Colonic mucosa (tissue), 4 donors: ENCODE results near the gene ARHGEF4. TPM values are rescaled to one million over a fixed set of nuclear protein-coding genes. Genes with fewer than 3 reads are reported as not detected.

Experiments used
- DNase-seq: peaks from one replicate; pipeline ENCODE4 v3.0.0-alpha.2; 2020
- H3K27ac ChIP-seq: fragments of 200-600 bp; one replicate; pipeline ENCODE4 v1.8.0; 2021
- H3K27me3 ChIP-seq: fragments of 200-600 bp; one replicate; pipeline ENCODE4 v1.8.0; 2021
- H3K36me3 ChIP-seq: fragments of 200-600 bp; one replicate; pipeline ENCODE4 v1.8.0; 2021
- H3K4me1 ChIP-seq: fragments of 200-600 bp; one replicate; pipeline ENCODE4 v1.8.0; 2021; ENCODE audit warnings: mild to moderate bottlenecking
- H3K4me3 ChIP-seq: fragments of 200-600 bp; one replicate; pipeline ENCODE4 v1.8.0; 2021
- H3K9ac ChIP-seq, 2 donors: one replicate each; pipeline ENCODE4 v1.7.0; 2013; ENCODE audit warnings: control low read depth in 2 of 2, low read depth in 2 of 2, low read length in 2 of 2
- H3K9me3 ChIP-seq: fragments of 200-600 bp; one replicate; pipeline ENCODE4 v1.8.0; 2021
- intact Hi-C: fragments of 100-400 bp; cut with DNase I; formaldehyde crosslinking; loops from one replicate; pipeline ENCODE4 v1.14.1; 2022
- total RNA-seq, 2 donors: library from RNA; stranded (reverse); fragmentation: NEBNext Ultra II Directional in 1 of 2; extraction: Animal tissue kit (Norgen Biotek cat#: 25700) in 1 of 2; gene quantifications; one replicate each; pipeline ENCODE4 v1.2.1, GENCODE V29; 2021
- TF ChIP-seq, protein P1 (sequence below): fragments of 200-600 bp; IDR thresholded peaks from one replicate; pipeline ENCODE4 v1.8.0; 2022; ENCODE audit warnings: antibody characterized with exemption, mild to moderate bottlenecking
- donor health status: healthy.
- donor health status: DM: no; HTN: no; CAD: no.
- donor health status: DM: no; HTN: no; CAD: no.

ARHGEF4 gene
- total RNA-seq, 2 donors from 2014 or later, result 1.6 to 2.6 TPM

DNA sequence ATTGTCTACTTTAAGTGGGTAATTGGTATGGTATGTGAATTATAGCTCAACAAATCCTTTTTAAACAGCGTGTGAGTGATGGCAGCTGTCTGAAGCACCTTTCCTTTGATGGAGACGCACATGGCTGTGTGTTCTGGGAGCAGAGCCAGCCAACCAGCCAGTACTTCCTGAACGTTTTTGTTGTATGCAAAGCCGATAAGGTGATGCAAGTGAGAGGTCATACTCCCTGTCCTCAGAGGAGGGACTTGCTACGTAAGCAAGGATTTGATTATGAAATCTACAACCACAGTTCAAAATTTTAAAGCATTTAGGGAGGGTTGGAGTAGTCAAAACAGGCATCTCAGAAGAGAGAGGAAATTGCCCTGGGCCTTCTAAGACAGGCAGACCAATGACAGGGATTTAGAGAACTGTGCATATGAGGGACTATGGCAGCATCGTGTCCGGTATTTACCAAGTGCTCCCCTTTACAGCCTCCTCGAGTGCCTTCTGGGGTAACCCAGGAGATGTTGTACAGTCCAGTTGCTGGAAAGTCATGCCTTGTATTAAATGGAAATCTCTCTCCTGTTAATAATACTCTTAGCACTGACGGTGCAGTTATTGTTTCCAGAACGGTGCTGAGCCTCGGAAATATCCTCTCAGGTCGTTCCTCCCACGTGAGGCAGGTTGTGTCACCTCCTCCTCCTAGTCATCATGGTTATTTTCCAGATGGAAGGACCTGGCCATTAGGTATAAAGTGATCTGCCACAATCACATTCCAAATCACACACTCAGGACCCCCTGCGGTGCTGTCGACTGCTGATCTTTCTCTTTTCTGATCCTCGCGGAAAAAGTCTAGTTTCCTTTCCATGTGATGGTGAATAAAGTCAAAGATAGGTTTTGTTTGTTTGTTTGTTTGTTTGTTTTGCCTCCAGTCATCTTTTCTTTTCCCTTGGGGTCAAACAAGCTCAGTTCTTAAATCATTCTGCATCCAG, 28.4 kb downstream of the ARHGEF4 start:
- Histone ChIP-seq H3K4me3 (no peak overlapping the region), H3K9me3 (no peaks in the 10 kb centered on the region), H3K36me3 (no peaks in the 10 kb centered on the region), H3K27me3 (no peaks in the 10 kb centered on the region), H3K27ac (no peak overlapping the region), H3K9ac (no peak overlapping the region), H3K4me1 (no peaks in the 10 kb centered on the region)
- TF ChIP-seq, protein P1, sequence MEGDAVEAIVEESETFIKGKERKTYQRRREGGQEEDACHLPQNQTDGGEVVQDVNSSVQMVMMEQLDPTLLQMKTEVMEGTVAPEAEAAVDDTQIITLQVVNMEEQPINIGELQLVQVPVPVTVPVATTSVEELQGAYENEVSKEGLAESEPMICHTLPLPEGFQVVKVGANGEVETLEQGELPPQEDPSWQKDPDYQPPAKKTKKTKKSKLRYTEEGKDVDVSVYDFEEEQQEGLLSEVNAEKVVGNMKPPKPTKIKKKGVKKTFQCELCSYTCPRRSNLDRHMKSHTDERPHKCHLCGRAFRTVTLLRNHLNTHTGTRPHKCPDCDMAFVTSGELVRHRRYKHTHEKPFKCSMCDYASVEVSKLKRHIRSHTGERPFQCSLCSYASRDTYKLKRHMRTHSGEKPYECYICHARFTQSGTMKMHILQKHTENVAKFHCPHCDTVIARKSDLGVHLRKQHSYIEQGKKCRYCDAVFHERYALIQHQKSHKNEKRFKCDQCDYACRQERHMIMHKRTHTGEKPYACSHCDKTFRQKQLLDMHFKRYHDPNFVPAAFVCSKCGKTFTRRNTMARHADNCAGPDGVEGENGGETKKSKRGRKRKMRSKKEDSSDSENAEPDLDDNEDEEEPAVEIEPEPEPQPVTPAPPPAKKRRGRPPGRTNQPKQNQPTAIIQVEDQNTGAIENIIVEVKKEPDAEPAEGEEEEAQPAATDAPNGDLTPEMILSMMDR, result no peak
- intact Hi-C loops, result no loop called here
- DNase-seq, result peak; percentile 42

DNA sequence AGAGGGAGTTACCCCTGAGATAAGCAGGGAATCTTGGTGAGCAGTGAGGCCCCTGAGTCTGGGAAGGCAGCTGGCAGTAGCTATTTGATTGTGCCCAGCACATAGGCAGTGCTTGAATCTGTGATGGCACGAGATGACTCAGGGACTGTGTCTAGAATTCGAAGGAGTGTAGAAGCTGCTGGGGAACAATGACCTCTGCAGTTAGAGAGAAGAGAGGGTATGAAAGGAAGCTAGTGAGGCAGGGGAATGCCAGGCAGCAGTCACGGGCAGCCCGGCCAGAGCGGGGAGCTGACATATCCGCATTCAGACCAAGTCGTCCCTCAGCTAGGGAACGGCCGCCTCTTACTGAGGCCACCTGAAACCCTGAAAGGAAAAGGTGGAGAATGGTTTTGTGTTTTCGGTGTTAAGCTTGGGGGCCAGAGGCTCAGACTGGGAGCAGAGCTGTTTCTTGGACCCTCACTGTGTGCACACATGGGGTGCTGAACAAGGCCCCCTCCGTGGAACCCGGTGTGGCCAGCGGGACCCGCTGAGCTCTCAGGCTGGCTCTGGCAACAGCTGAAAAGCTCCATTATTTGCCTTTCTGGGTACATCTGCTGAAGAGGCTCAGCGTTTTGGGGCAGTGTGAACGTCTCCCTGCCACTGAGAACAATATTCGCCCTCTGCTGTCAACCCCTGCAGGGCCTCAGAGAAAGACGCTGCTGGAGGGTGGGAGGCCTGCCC, 32.9 kb downstream of the ARHGEF4 start:
- intact Hi-C loops, result no loop called here
- no peak for DNase-seq
- no peaks in the 10 kb centered on the region for H3K27me3 ChIP-seq

DNA sequence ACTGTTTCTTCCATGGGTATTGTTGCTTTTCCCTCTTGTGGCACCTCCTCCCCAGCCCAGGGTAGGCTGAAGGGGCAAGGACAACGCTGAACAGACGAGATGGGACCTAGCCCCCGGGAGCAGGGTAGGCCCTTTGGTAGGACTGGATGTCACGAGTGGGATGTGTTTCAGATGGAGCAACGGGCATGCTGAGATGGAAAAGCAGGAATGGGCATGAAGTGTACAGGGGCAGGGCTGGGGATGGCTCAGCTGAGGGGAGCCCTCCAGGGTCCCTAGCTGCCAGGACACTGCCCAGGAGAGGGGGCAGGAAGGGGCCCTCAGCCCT, 33.4 kb downstream of the ARHGEF4 start:
- intact Hi-C loops, result no loop called here
- no peaks in the 10 kb centered on the region for H3K9me3 ChIP-seq
- no peaks in the 10 kb centered on the region for H3K27me3 ChIP-seq
- DNase-seq, result no peak
- no peak overlapping the region for H3K9ac ChIP-seq
- H3K4me1 ChIP-seq, result no peaks in the 10 kb centered on the region
- no peaks in the 10 kb centered on the region for H3K36me3 ChIP-seq
- H3K27ac ChIP-seq, result no peak overlapping the region
- no peak overlapping the region for H3K4me3 ChIP-seq
- TF ChIP-seq, protein P1, result no peak

More for the DNA sequence above, 32.9 kb downstream of the ARHGEF4 start:
- no peak overlapping the region for H3K4me3 ChIP-seq
- H3K4me1 ChIP-seq, result no peaks in the 10 kb centered on the region
- no peak overlapping the region for H3K27ac ChIP-seq
- TF ChIP-seq, protein P1, result no peak
- no peaks in the 10 kb centered on the region for H3K36me3 ChIP-seq
- no peaks in the 10 kb centered on the region for H3K9me3 ChIP-seq
- no peak overlapping the region for H3K9ac ChIP-seq

DNA sequence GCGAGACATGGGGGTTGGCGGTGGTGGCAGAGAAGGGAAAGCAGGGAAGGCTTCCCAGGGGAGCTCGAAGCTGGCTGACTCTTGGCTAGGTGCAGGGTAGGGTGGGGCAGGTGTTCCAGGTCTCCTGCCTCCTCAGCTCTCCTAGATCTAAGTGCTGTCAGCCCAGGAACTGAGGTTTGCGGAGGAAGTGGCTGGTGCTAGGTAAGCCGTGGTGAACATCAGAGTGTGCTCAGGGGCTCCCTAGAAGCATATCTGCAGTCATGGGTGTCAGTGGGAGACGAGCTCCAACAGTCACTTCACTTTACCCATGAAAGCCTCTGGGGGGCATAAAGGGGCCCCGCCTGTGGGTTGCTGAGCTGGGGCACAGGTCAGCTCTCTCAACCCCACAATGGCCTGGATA, 34.1 kb downstream of the ARHGEF4 start:
- H3K27me3 ChIP-seq, result no peaks in the 10 kb centered on the region
- TF ChIP-seq, protein P1, result no peak
- H3K4me3 ChIP-seq, result no peak overlapping the region
- no peak for DNase-seq
- no peak overlapping the region for H3K9ac ChIP-seq
- H3K4me1 ChIP-seq, result no peaks in the 10 kb centered on the region
- H3K36me3 ChIP-seq, result no peaks in the 10 kb centered on the region
- intact Hi-C loops, result no loop called here
- no peak overlapping the region for H3K27ac ChIP-seq
- no peaks in the 10 kb centered on the region for H3K9me3 ChIP-seq

DNA sequence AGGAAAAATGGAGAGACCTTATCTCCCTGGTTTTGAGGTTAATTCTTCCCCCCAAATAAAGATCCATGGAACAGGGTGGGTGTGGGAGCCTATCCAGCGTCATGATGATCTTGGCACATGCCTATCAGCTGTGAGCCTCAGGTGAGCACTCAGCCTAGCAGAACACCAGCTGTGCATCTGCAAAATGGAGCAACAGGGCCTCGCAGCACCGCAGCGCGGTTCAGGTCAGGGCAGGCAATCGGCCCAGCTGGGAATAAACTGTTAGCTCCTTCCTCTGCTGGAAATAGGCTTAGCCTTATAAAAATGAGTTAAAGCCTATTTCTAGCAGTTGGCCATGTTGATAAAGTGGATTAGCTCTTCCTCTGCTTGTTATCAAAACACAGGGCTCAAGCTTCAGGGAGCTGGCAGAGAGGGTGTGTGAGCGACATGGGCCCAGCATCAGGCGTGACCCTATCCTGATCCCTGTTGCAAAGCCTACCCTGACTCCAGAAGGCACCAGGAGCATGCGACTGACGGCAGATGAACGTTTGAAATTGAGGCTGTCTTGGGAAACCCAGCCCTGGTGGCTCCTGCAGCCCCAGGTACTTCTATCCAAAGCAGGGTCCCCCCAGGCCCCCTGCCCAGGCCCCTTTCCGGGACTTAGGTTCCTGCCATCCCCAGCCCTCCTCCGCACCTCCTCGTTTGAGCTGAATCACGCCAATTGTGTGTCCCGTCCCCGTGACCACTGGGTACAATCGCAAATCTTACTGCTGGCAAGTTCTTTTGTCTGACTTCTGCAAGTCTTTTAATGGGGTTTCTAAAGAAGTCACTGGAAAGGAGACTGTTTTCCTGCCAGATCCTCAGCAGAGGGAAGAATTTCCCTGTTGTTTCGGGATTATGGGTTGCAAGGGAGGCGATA, 35.4 kb downstream of the ARHGEF4 start:
- H3K27me3 ChIP-seq, result no peaks in the 10 kb centered on the region
- H3K4me3 ChIP-seq, result no peak overlapping the region
- no peaks in the 10 kb centered on the region for H3K4me1 ChIP-seq
- DNase-seq, result no peak
- no peaks in the 10 kb centered on the region for H3K9me3 ChIP-seq
- H3K36me3 ChIP-seq, result no peaks in the 10 kb centered on the region
- no peak overlapping the region for H3K27ac ChIP-seq
- H3K9ac ChIP-seq, result no peak overlapping the region
- intact Hi-C loops, result loop anchor here (1.0 kb wide), 1 partner anchor 72 kb away; no protein-coding TSS in a partner anchor
- TF ChIP-seq, protein P1, result no peak
